H1 (cell line): ENCODE data around the gene ENAH. TPM values are rescaled to one million over a fixed set of nuclear protein-coding genes. Genes with fewer than 3 reads are reported as not detected.
"Not testable (repeated sequence)": the region's sequence is repeated elsewhere in the genome, so short reads cannot be mapped to it uniquely, and the experiment has no call there.

ENCODE experiments used
- CTCF ChIA-PET: fragments of 300-600 bp; sonication (Branson Sonifier 250); formaldehyde crosslinking; loops from one replicate; lab custom pipeline; 2021; ENCODE audit not compliant: partially characterized antibody; lab: Charles Lee
- POLR2A ChIA-PET: fragments of 300-600 bp; sonication (Branson Sonifier 250); formaldehyde crosslinking; loops from one replicate; lab custom pipeline; 2021; ENCODE audit warnings: inconsistent platforms; ENCODE audit not compliant: partially characterized antibody; lab: Charles Lee
- DNase-seq, 2 experiments: peaks; one replicate each; pipeline versions ENCODE4 v3.0.0 to v3.0.0-alpha.2; 2010 to 2022; ENCODE audit warnings: low spot score in 2 of 2, low read depth in 1 of 2, mixed read lengths in 1 of 2
- FAIRE-seq: peaks from 2 replicates; lab custom pipeline; 2011; peaks lifted over from hg19 to GRCh38; lab: Jason Lieb, UNC
- H2AFZ ChIP-seq: 2 replicates; pipeline ENCODE4 v1.8.1; 2012; ENCODE audit warnings: low read length, inconsistent platforms
- H2AK5ac ChIP-seq: 2 replicates; pipeline ENCODE4 v1.6.1; 2013; ENCODE audit warnings: low read depth, low read length
- H2BK120ac ChIP-seq: replicated peaks from 2 replicates; pipeline ENCODE3; 2013; ENCODE audit warnings: low read depth, low read length, inconsistent platforms
- H2BK12ac ChIP-seq: 2 replicates; pipeline ENCODE4 v1.6.1; 2013; ENCODE audit warnings: low read depth, low read length
- H2BK15ac ChIP-seq: 2 replicates; pipeline ENCODE4 v1.6.1; 2013; ENCODE audit warnings: low read length
- H2BK20ac ChIP-seq: 2 replicates; pipeline ENCODE4 v1.6.1; 2013; ENCODE audit warnings: low read length
- H2BK5ac ChIP-seq: 2 replicates; pipeline ENCODE4 v1.6.1; 2013; ENCODE audit warnings: low read depth, low read length
- H3K14ac ChIP-seq: 2 replicates; pipeline ENCODE4 v1.6.1; 2013; ENCODE audit warnings: inconsistent platforms; ENCODE audit not compliant: insufficient read length
- H3K18ac ChIP-seq: 2 replicates; pipeline ENCODE4 v1.6.1; 2013; ENCODE audit warnings: low read length; ENCODE audit errors: extremely low read depth
- H3K23ac ChIP-seq: 2 replicates; pipeline ENCODE4 v1.6.1; 2013; ENCODE audit warnings: inconsistent platforms; ENCODE audit not compliant: insufficient read length
- H3K23me2 ChIP-seq: 2 replicates; pipeline ENCODE4 v1.6.1; 2013; ENCODE audit warnings: low read depth, low read length
- H3K27ac ChIP-seq: 2 replicates; pipeline ENCODE4 v1.6.1; 2011; ENCODE audit warnings: low read depth, low read length, inconsistent platforms
- H3K27me3 ChIP-seq, 4 experiments: replicated peaks in 1 of 4; 1 replicate in 1 of 4; 2 replicates in 3 of 4; pipeline versions ENCODE4 v1.6.1 to v1.8.1; 2011 to 2013; ENCODE audit warnings: low read length in 3 of 4, mild to moderate bottlenecking in 3 of 4, inconsistent platforms in 2 of 4, mixed read lengths in 2 of 4, moderate library complexity in 1 of 4; ENCODE audit not compliant: control insufficient read depth in 3 of 4, insufficient read depth in 3 of 4; ENCODE audit errors: extremely low read depth in 1 of 4
- H3K36me3 ChIP-seq, 4 experiments: 2 replicates each; pipeline versions ENCODE4 v1.6.1 to v1.8.1; 2011 to 2013; ENCODE audit warnings: mild to moderate bottlenecking in 4 of 4, low read length in 3 of 4, moderate library complexity in 2 of 4, control low read depth in 1 of 4, inconsistent platforms in 1 of 4; ENCODE audit not compliant: insufficient read depth in 4 of 4, control insufficient read depth in 2 of 4
- H3K4ac ChIP-seq: replicated peaks from 2 replicates; pipeline ENCODE3; 2013; ENCODE audit warnings: low read length, low read depth, mixed read lengths, inconsistent platforms; ENCODE audit not compliant: insufficient read length
- H3K4me1 ChIP-seq, 4 experiments: replicated peaks in 1 of 4; 1 replicate in 1 of 4; 2 replicates in 3 of 4; pipeline versions ENCODE4 v1.6.1 to v1.8.1; 2011 to 2013; ENCODE audit warnings: low read length in 3 of 4, inconsistent platforms in 2 of 4, mixed read lengths in 1 of 4; ENCODE audit not compliant: insufficient read depth in 4 of 4, control insufficient read depth in 3 of 4
- H3K4me2 ChIP-seq, 2 experiments: 2 replicates each; pipeline versions ENCODE4 v1.6.1 to v1.8.1; 2011 to 2013; ENCODE audit warnings: low read depth in 2 of 2, low read length in 2 of 2, control low read depth in 1 of 2, inconsistent platforms in 1 of 2, mild to moderate bottlenecking in 1 of 2; ENCODE audit not compliant: insufficient read depth in 1 of 2
- H3K4me3 ChIP-seq, 4 experiments: fragments of 200-600, 300-600 bp in 1 of 4; sonication (generic), shearing (Covaris generic), sonication (Bioruptor Twin) in 1 of 4; 2 replicates each; pipeline versions ENCODE4 v1.5.1 to v1.8.1; 2011 to 2016; ENCODE audit warnings: low read length in 4 of 4, low read depth in 3 of 4, control low read depth in 2 of 4, inconsistent platforms in 2 of 4, mild to moderate bottlenecking in 2 of 4, mixed read lengths in 1 of 4, moderate library complexity in 1 of 4; ENCODE audit not compliant: insufficient read depth in 2 of 4; ENCODE audit errors: extremely low read depth in 1 of 4
- H3K56ac ChIP-seq: replicated peaks from 2 replicates; pipeline ENCODE3; 2013; ENCODE audit warnings: low read depth, mild to moderate bottlenecking, mixed read lengths, low read length, inconsistent platforms; ENCODE audit not compliant: insufficient read length
- H3K79me1 ChIP-seq: 2 replicates; pipeline ENCODE4 v1.6.1; 2013; ENCODE audit warnings: low read depth, low read length, control low read depth
- H3K79me2 ChIP-seq, 2 experiments: 2 replicates each; pipeline versions ENCODE4 v1.6.1 to v1.8.1; 2012 to 2013; ENCODE audit warnings: low read length in 2 of 2, mild to moderate bottlenecking in 2 of 2, inconsistent platforms in 1 of 2; ENCODE audit not compliant: insufficient read depth in 2 of 2, control insufficient read depth in 1 of 2
- H3K9ac ChIP-seq, 4 experiments: replicated peaks in 1 of 4; 1 replicate in 1 of 4; 2 replicates in 3 of 4; pipeline versions ENCODE4 v1.6.1 to v1.8.1; 2011 to 2013; ENCODE audit warnings: low read depth in 3 of 4, low read length in 3 of 4, control low read depth in 2 of 4, mild to moderate bottlenecking in 2 of 4, moderate library complexity in 2 of 4, inconsistent platforms in 1 of 4; ENCODE audit errors: extremely low read depth in 1 of 4
- H3K9me3 ChIP-seq, 2 experiments: 2 replicates each; pipeline versions ENCODE4 v1.6.1 to v1.8.1; 2012 to 2013; ENCODE audit warnings: mild to moderate bottlenecking in 2 of 2, moderate library complexity in 2 of 2, control low read depth in 1 of 2, inconsistent platforms in 1 of 2, low read depth in 1 of 2, low read length in 1 of 2, mixed read lengths in 1 of 2; ENCODE audit not compliant: insufficient read depth in 2 of 2
- H4K20me1 ChIP-seq, 2 experiments: replicated peaks in 1 of 2; 2 replicates each; pipeline versions ENCODE3 to v1.8.1; 2011 to 2013; ENCODE audit warnings: inconsistent platforms in 2 of 2, low read length in 2 of 2, mild to moderate bottlenecking in 1 of 2; ENCODE audit not compliant: insufficient read depth in 2 of 2, control insufficient read depth in 1 of 2
- H4K5ac ChIP-seq: 2 replicates; pipeline ENCODE4 v1.6.1; 2013; ENCODE audit warnings: low read length, low read depth, mixed read lengths, inconsistent platforms; ENCODE audit not compliant: insufficient read length
- H4K8ac ChIP-seq: 2 replicates; pipeline ENCODE4 v1.8.0; 2013; ENCODE audit warnings: mild to moderate bottlenecking, moderate library complexity, low read length, inconsistent platforms; ENCODE audit not compliant: insufficient read depth; ENCODE audit errors: extremely low read depth
- H4K91ac ChIP-seq: replicated peaks from 2 replicates; pipeline ENCODE3; 2013; ENCODE audit warnings: low read length, mixed read lengths, inconsistent platforms; ENCODE audit not compliant: insufficient read length
- CBX8 ChIP-seq: fragments of 300-800, 300-1000 bp; sonication (generic); IDR thresholded peaks from 2 replicates; pipeline ENCODE4 v1.7.1; 2016; ENCODE audit warnings: low read depth, low read length, borderline replicate concordance
- EZH2 ChIP-seq: fragments of 200-600 bp; sonication (generic); IDR thresholded peaks from 2 replicates; pipeline ENCODE4 v1.7.1; 2012; ENCODE audit warnings: low read depth, mild to moderate bottlenecking, moderate library complexity, low read length, inconsistent platforms; ENCODE audit not compliant: severe bottlenecking
- GTF2F1 ChIP-seq: IDR thresholded peaks from 2 replicates; pipeline ENCODE4 v1.6.1; 2012; ENCODE audit warnings: low read depth, low read length, improper control_type of control experiment, borderline replicate concordance
- HDAC6 ChIP-seq: IDR thresholded peaks from one replicate; pipeline ENCODE4 v1.7.1; 2012; ENCODE audit warnings: low read depth, mild to moderate bottlenecking, inconsistent platforms, low read length, moderate library complexity
- SP2 ChIP-seq: IDR thresholded peaks from 2 replicates; pipeline ENCODE4 v1.6.1; 2012; ENCODE audit warnings: mild to moderate bottlenecking, low read length, inconsistent platforms
- WGBS, 2 experiments: shearing (Covaris generic) in 1 of 2; methylation state at CpG; one replicate each; pipeline versions ENCODE4 v1.1.6 to v1.1.7; 2013 to 2015; ENCODE audit warnings: low lambda C conversion rate in 2 of 2, mixed read lengths in 2 of 2, inconsistent platforms in 1 of 2, low coverage in 1 of 2, missing lambda C conversion rate in 1 of 2; ENCODE audit not compliant: insufficient replicate concordance in 2 of 2, insufficient coverage in 1 of 2, insufficient read length in 1 of 2; ENCODE audit errors: extremely low coverage in 1 of 2, missing lambda C conversion rate in 1 of 2; 5-methylcytosine and 5-hydroxymethylcytosine counted together
- polyA plus RNA-seq, 7 experiments: library from polyadenylated mRNA; depleted of rRNA in 3 of 7; stranded (reverse) in 5 of 7; unstranded in 2 of 7; fragments of >200 nt in 5 of 7; fragments of 200-250 nt in 2 of 7; gene quantifications; 1 replicate in 5 of 7; 2 replicates in 1 of 7; 4 replicates in 1 of 7; pipeline versions ENCODE4 v1.2.1 to v1.2.3, GENCODE V29; 2011 to 2013; ENCODE audit warnings: missing spikeins in 2 of 7, mixed read lengths in 2 of 7
- total RNA-seq: library from RNA; stranded (reverse); fragmentation: NEBNext Ultra II Directional; extraction: Animal tissue kit (Norgen Biotek cat#: 25700); gene quantifications from 2 replicates; pipeline ENCODE4 v1.2.1, GENCODE V29; 2021

Gene ENAH
- total and polyA plus RNA-seq, 2 of the 8 experiments (the other 6 are each of a cell fraction or from before 2014, with no cell fraction given), result 39.1 to 335 TPM

- TF ChIP-seq GTF2F1, result no peak
- no peak for TF ChIP-seq EZH2
- TF ChIP-seq HDAC6, result no peak
- no peak for TF ChIP-seq SP2
- TF ChIP-seq CBX8, result no peak
- TF ChIP-seq, all 59 proteins: peak for 0
Observed at GRCh38 chr1:225699336-225699735, 46.4 kb upstream of the ENAH start (continued).

- H3K4ac ChIP-seq, H3K4me1 ChIP-seq, H3K9me3 ChIP-seq, H2BK120ac ChIP-seq, H3K14ac ChIP-seq, H3K79me2 ChIP-seq, H2AFZ ChIP-seq, H2BK12ac ChIP-seq, H3K27ac ChIP-seq, H3K4me3 ChIP-seq, DNase-seq, H3K36me3 ChIP-seq, CTCF ChIA-PET, H3K4me2 ChIP-seq, H3K56ac ChIP-seq, H4K20me1 ChIP-seq, H4K91ac ChIP-seq, H2BK20ac ChIP-seq, H4K8ac ChIP-seq, H2BK5ac ChIP-seq, H3K18ac ChIP-seq, H3K23me2 ChIP-seq, H3K27me3 ChIP-seq, H3K23ac ChIP-seq, H3K9ac ChIP-seq, H3K79me1 ChIP-seq, H2BK15ac ChIP-seq, H2AK5ac ChIP-seq, POLR2A ChIA-PET, FAIRE-seq, H4K5ac ChIP-seq: not testable (repeated sequence)
- 100% methylated on average over 4 of the region's 4 CpGs; no CpG with 5 or more reads in 1 of the 2 experiments for WGBS, 2 experiments
Observed at GRCh38 chr1:225698194-225698593, 45.3 kb upstream of the ENAH start.
